GM21723 (cell line): ENCODE data around the gene PMM2.
"Not testable (repeated sequence)": the region's sequence is repeated elsewhere in the genome, so short reads cannot be mapped to it uniquely, and the experiment has no call there.

Source experiments
- ATAC-seq: cut with Tn5 transposase; IDR thresholded peaks from one replicate; pipeline ENCODE4 v1.9.1; 2021; ENCODE audit warnings: mild to moderate bottlenecking, moderate library complexity; ENCODE audit not compliant: unreplicated experiment

PMM2 gene

DNA sequence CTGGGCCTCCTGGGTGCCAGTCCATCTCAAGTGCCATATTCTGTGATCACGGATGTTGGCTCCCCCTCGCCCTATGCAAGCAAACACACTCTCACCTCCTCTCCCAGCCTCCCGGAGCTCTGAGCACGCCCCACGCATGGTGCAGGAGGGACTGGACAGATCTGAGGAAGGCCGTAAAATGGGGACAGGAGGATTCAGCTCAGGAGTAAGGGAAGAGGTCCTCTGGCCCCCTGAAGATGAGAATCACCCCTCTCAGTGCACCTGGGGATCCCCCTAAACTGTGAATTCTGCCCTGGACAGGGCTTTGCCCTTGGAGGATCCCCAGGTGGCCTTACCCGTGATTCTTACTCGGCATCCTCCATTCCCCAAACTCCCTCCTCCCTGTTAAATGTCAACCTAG lies 15.8 kb upstream of the PMM2 start:
- ATAC-seq = no peak

DNA sequence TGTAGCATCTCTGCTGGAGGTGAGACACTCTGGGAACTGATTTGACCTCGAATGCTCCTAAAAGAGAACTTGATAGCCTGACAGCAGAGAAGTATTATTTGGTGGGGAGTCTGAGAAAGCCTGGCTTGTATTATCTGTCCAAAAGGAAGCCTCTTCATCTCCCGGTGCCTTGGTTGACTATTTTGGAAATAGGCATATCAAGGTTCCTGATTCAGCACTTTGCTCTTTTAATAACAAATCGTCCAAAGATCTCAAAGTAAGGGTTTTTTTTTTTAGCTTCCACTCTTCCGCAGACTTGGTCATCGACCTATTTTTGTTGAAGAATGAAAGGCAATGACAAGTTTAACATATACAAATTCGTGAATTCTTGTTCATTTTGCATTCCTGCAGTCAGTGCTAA lies 15.0 kb upstream of the PMM2 start:
- ATAC-seq = no peak

DNA sequence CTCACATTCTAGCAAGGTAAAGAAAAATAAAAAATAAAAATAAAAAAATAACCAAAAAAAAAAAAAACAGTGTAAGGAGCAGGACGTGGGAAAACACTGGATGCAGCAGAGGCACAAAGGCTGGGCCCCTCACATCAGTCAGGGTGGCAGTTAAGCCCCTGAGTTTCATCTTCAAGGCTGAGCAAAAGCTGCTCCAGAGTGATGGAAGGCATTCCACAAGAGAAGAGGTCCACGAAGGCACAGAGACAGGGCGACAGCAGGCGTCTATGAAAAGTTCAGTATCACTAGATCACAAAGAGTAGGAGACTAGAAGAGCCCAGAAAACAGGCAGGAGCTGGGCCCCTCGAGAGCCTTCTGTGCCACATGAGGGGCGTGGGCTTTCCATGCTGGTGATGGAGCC lies 12.2 kb upstream of the PMM2 start:
- ATAC-seq = no peak

- not testable (repeated sequence) for ATAC-seq
Measured at GRCh38 chr16:8786316-8786715, 11.3 kb upstream of the PMM2 start.

DNA sequence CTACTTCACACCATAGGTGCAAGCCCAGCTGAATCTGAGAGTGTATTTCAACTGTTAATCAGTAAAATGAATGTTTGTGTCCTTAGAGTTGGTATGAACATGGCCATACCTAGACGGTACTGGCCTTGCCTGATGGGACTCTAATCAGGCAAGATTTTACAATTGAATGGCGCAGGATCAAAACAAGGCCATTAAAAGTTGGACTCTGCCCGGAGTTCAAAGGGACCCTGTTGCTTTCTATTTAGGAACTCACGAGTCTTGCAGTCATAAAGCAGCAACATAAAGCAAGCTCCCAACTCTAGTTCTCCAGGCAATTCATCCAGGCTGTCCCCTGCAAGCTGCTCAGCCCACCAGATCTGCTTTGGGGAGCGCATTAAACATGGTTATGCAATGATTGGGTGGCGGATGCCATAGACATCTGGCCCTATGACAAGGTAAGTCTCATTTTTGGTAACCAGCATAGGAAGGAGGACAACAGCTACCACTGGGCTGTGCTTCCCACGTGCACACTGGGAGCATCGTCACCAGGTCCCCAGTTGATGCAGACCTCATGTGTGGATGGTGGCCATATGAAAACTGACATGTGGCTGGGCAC lies 9.0 kb upstream of the PMM2 start:
- ATAC-seq = no peak

DNA sequence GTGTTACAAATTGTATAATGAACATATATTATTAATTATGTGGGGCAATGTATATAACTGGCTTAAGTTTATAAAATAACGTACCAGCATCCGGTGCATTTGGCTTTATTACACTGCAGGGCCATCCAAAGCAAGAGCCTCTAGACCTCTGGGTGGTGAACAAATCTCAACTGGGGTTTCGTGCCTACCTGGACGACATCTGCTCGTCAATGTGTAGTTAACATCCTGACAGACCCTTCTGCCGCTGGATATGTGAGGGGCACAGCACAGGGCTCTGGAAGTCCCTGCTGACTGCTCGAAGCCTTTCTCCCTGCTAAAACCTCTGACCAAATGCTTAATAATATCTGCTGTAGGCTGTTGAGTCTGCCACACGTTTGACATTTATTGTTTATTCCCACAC lies 2.5 kb upstream of the PMM2 start:
- no peak for ATAC-seq

- no peak for ATAC-seq
Measured at GRCh38 chr16:8795818-8796217, 1.8 kb upstream of the PMM2 start.

DNA sequence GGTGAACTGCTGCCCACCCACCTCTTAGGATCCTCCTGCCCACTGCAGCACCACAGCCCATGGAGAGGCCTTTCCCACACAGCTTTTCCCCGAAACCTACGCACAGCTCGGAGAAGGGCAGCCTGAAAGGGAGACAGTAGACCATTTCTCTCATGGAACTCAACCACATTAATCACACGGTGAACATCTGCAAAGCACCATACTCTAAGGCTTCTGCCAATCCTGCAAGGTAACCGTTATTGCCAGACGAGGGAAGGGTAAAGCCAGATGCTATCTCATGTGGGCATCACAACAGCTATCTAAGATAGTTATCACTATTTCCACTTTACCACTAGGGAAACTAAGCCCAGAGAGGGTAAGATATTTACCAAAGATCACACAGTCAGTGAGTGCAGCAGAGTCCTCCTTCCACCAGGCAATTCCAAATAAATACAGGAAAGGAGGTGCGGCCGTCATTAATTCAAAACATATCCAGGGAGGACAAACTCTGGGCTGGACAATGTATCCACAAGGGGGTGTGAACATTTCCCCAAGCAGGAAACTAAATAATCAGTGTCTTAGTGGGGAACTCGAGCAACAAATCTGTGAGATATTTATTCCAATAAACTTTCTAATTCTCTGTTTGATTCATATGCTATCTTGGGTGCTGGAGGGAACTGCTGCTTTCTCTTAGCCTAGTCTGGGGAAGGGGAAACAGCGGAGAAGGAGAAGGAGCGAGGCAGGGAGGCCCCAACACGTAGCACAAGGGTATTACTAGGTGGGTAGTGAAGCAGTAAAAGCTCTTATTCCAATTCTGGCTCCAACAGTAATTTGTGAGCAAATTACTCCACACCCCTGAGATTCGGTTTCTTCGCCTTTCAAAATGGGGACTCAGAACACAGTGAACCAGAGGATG lies 923 bp upstream of the PMM2 start:
- no peak for ATAC-seq

DNA sequence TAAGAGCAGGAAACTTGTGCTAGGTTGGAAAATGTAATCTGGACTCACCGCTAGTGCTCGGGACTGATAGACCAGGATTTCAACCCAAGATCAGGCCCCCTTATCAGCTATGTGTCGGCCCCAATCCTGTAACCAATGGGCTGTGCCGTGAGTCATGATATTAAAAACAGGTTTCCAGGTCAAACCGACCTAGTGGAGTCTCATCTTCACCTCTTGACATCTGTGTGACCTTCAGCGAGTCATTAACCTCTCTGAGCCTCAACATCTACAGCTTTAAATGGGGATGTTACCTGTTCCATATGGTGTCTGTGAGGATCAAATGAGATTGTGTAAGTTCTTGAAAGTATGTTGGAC lies 512 bp downstream of the PMM2 start:
- peak; percentile 7 for ATAC-seq

GRCh38 chr16:8798535-8799157 lies 1.0 kb downstream of the PMM2 start:
- no peak for ATAC-seq

DNA sequence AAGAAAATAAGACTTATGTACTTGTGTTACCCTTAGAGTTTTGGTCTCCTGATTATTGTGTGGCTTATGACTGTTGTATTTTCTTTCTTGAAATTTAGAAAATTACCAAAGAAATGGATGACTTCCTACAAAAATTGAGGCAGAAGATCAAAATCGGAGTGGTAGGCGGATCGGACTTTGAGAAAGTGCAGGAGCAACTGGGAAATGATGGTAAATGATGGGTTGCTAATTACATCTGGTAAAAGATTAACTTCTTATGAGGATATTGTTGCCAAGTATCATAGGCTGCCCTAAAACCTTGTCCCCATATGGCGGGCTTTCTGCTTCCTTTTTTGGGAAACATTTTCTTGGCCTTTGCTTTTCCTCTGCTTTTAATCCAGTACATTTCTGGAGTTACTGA lies 4.1 kb downstream of the PMM2 start:
- ATAC-seq = no peak

GRCh38 chr16:8803733-8804132 lies 6.1 kb downstream of the PMM2 start:
- ATAC-seq = not testable (repeated sequence)

GRCh38 chr16:8804313-8804712 lies 6.7 kb downstream of the PMM2 start:
- ATAC-seq = no peak

- ATAC-seq = no peak
Measured at GRCh38 chr16:8806272-8806983, 8.8 kb downstream of the PMM2 start.

- no peak for ATAC-seq
Measured at GRCh38 chr16:8807189-8807588, 9.6 kb downstream of the PMM2 start.

GRCh38 chr16:8808009-8808408 lies 10.4 kb downstream of the PMM2 start:
- ATAC-seq = no peak

DNA sequence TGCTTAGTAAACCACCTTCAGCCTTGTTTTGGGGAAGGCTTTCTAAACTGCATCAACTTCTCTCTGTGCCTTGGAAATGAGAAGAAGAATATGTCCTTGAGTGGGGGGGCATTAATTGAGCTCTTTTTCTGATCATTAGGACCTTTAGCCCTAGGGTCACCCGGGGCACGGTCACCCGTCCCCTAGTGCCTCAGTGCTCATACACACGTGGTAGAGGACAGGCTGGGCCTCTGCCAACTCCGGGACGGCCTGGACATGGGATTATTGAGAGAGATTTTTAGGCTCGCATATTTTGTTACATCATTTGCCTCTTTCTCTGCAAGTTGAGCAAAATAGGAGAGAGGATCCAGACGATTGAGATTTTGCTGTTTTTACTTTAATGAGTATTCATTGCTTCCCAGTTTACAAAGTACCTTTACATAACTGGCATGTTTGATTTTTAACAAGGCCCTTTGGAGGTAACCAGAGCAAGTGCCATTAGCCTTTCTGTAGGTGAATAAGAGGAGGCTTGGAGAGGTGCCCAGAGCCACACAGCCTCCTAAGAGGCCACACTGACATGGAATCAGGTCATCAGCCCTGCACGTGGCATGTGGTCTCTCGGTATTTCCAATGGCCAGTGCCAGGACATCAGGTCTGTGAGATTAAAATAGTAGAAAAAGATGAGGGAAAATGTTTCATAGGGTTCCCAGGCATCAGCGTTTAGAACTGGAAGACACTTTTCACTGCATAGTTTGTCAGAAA lies 11.1 kb downstream of the PMM2 start:
- no peak for ATAC-seq

DNA sequence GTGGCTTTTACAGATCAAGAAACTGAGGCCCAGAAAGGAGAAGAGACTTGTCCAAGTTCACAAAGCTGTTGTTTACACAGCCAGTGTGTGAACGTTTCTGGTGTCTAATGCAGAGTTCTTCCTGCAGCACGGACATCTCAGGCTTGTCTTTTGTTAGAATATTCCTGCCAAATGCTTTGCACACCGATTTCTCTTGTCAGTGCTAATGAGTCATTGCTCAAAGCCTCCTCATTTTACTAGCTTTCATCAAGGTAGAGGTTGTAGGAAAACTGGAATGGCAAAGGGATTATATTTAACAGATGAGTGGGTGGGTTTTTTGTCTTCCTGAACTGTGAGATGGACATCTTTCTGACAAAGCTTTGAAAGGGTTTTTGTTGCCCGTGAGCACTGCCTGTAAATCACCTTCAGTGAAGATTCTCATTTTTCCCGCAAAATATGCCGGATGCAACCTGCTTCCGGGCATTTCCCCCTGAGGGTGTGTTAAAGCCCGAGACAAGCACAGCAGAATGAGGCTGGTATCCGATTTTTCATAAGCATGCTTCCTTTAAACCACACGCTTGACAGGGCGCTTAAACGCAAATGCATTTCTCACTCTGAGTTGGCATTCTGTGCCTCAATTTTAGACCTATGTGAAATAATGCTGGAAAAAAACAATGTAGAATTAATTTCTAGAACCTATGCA lies 14.7 kb downstream of the PMM2 start:
- ATAC-seq = no peak

DNA sequence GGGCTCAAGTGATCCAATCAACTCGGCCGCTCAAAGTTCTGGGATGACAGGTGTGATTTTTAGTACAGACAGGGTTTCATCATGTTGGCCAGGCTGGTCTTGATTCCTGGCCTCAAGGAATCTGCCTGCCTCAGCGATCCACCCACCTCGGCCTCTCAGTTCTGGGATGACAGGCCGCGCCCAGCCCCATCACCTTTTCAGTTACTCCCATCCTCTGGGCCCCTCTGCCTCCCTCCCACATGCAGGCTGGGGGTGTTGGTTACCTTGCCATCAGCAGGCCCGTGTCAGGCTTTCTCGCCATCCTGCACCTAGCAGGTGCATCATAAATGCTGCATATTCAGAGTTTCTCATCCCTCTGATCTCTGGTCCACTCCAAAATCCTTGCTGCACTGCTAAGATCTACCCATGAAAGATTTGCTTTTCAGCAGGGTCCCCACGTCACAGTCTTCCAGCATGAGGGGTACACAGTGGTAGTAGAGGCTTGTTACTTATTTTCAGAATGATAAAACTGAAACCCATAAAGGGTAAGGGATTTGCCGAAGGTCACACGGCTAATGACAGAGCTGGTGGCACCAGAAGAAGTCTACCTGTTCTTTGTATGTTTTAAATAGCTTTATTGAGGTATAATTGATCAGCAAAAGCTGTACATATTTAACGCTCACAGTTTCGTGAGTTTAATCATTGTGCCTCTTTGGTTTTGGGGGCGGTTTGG lies 16.6 kb downstream of the PMM2 start:
- no peak for ATAC-seq
